HG03354 (cell line): ENCODE measurements around the gene WFS1.
A peak's percentile ranks its signal among the peaks of the same experiment; 100 is the strongest.

Experiments
- ATAC-seq: cut with Tn5 transposase; IDR thresholded peaks from one replicate; pipeline ENCODE4 v1.9.1; 2021; ENCODE audit warnings: mild to moderate bottlenecking; ENCODE audit not compliant: unreplicated experiment, poor library complexity, severe bottlenecking

WFS1 gene

DNA sequence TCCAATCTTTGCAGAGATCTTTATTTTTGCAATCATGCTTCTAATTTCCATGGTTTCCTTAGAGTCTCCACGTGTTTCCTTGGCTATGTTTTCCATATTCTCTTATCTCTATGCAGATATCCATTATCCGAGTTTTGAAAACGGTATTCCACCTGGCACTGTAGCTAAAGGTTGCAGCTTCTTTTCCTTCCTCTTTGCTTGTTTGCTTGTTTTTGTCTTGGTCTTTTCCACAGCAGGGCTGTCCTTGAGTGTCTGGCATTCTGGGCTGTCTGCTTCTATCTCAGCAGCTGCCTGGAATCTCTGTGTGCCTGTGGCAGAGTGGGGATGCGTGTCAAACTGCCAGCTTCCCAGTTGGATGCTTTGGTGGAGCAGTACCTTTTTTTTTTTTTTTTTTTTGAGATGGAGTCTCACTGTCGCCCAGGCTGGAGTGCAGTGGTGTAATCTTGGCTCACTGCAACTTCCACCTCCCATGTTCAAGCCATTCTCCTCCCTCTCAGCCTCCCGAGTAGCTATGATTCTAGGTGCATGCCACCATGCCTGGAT lies 46.9 kb downstream of the WFS1 start:
- ATAC-seq = no peak

DNA sequence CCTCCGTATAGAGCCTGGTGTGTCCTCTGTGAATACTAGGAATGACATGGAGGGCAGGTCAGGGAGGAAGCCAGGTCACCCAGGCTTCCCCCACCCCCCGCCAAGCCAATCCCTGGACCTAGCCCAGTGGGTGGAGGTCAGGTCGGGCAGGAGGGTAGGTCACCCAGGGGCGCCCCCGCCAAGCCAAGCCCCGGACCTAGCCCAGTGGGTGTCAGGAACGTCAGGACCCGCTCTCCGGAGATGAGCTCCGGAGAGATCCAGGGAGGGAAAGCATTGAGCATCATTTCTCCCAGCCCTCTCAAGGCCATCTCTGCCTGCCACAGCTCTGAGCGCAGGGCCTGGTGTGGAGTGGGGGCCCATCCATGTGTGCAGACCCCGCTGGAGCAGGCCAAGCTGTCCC lies 48.6 kb downstream of the WFS1 start:
- no peak for ATAC-seq

DNA sequence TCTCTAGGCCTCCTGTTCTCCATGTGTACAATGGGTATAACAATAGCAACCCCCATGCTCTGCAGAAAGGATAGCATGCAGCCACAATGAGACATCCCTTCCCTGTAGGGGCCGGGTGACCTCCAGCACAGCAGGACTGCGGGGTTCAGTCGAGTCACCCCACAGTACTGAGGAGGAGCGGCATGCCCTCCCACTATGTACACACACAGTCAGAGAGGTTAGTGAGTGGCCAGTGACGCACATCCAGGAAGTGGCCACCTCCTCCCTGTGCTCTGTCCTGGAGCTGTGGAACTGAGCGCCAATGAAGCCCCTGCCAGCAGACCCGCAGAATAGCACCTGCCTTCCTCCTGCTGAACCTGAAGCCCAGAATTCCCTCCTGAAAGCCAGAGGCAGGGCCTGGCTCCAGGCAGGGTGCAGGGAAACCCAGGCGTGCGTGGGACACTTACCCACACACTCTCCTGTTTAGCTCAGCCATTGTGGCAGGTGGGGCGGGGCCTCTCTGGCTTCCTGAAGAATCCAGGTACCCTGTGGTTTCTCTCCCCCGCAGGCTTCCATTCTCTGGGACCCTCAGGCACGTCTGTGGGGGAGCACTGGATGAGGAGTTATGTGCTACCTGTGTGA lies 50.0 kb downstream of the WFS1 start:
- ATAC-seq = no peak

DNA sequence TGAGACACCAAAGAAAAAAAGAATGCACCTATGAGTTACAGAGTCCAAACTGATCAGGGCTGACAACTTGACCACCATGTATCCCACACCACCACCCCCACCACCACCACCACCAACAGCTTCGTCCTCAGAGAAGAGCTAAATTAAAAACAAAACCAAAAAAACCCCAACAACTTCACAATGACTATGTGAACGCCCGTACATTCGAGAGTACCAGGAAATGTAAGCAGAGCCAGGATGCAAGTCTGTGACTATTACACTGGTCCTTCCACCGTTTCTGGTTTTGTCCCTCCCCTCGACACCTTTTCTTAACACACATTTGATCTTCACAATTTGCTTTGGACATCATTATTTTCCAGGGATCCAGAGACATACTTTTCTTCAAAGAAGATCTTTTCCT lies 51.0 kb downstream of the WFS1 start:
- no peak for ATAC-seq

DNA sequence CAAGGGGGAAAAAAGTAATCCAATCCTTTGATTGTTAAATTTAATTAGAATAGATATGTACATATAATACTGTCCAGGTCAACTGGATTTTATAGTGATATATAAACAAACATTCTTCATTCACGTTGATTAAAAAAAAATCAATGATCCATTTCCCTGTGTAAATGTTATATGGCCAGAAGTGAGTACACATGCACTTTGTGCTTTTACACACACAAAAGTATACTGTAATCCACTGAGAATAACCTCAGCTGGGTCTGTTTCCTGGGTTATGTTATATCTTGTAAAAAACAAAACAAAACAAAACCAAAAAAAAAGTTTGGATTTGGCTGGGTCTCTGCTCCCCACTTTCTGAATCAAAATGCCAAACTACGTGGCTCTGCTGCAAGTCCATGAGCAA lies 51.7 kb downstream of the WFS1 start:
- no peak for ATAC-seq

DNA sequence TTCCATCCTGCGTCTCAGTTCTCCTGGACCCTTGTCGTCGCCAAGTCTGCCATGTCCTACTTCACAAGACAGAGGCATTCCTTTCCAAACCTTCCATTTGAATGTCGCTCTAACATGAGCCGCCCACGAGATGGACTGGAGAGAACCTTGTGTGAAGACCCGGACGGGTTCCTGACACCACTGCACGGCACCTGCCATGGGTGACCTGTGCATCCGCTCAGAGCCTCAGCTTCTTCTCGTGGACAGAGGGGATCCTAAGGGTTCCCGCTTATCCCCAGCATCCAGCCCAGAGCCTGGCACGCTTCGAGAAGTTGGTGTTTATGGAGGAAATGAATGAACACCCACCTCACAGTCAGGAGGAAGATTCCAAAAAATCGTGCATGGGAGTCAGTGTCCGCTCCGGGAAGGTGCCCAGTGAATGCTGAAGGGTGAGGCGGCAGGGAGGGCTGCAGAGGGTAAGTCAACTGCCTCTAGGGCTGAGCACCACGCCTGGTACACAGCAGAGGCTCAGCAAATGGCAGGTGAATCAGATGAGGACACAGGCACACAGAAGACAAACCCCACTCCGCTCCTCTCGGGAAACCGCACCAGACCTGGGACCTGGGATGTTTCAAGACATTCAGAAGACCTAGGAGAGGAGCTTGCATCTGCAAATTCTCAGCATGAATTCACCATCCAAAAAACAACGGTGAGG lies 52.6 kb downstream of the WFS1 start:
- no peak for ATAC-seq

DNA sequence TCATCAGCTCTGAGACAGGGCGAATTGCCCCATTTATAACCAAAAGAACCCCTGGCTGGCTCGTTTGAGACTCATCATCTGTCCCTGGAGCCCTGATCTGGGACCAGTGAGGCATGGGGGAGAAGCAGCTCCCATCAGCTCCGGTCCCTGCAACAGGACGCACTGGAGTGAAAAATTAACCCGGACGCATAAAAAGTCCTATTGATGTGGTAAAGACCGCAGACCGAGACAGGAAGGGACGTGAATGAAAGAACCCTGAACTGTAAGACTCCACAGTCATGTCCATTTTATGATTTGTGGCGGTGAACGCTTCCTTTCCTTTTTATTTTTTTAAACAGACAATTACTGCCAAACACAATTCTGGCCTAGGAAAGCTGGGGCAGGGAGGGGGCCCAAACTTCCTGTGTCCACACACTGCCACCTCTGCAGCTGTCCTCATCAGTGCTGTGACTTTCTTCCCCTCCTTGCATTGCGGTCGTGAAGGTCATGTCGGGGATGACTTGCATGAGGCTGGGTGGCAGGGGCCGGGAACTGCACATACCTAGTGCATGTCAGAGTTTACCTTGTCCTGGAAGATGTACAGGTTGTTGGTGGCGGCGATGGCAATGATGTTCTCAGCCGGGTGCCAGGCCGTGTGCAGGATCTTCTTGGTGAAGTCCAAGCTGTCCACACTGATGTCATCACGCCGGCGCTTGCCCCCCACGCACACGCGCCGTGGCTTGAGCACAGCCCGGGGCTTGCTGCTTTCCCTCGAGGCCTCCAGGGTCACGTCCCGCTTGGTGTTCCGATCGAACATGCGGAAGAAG lies 53.3 kb downstream of the WFS1 start:
- peak; percentile 57 for ATAC-seq

- no peak for ATAC-seq
Observed at GRCh38 chr4:6324461-6324998, 54.9 kb downstream of the WFS1 start.

DNA sequence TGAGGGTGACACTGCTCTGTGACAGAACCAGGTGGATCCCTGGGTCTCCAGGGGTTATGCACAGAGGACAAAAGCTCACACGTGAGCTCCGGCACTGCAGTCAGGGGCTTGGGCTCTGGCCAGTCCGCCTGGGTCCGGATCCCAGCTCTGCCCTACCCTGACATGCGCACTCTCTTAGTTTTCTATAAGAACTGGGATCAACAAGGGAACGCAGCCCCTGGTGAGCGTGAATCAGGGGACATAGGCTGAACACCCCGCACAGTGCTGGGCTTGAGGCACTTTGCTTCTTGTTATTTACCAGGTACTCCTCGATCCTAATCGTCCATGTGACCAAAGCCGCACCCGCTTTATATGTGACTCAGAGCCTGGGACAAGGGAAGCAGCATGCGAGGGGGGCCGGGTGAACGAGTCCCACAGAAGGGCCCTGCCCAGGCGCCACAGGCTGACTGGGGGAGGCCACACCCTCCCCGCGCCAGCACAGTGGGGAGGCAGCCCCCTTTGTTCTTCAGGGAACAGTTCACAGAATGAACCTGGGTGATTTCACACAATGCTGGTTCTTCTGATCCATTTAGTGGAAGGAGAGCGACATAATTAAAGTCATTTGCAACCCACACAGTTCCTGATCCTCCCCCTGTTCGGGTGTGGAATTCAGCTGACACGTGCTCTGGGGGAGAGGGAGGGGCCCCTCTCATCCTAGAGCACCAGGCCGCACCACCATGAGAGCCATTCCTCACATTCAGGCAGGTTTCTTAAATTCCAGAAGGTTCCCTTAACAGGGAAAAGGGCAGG lies 55.5 kb downstream of the WFS1 start:
- no peak for ATAC-seq

GRCh38 chr4:6325788-6326290 lies 56.2 kb downstream of the WFS1 start:
- no peak for ATAC-seq

DNA sequence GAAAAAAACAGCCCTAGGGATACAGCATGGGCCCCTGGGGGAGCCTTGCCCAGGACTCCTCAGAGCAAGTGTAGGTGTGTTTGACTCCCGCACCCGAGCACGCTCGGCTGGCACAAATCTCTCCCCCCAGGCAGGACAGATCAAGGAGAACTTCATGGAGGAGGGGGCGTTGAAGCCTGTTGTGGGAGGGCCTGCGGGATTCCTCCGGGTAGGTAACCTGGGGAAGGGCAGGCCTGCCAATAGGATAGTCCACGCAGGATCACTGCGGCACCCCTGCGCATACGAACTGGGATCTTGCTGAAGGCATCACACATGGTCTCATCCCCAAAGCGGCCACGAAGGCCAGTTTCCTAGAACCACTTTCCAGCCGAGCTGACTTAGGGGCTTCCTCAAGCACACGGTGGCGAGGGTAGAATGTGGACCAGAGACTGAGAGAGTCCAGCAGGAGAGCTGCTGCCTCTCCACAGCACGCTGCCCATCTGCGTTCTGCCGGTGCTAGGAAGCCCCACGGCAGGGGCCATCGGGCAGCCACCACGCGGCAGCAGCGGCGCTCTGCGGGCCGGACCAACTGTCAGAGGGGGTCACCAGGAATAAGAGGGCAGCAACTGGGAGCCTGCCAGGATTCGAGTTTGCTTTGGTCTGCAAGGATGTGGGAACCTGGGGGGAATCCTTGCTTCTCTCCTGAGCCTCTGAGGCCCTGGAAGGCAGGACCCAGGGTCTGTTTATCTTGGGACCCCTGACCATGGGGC lies 56.8 kb downstream of the WFS1 start:
- no peak for ATAC-seq

DNA sequence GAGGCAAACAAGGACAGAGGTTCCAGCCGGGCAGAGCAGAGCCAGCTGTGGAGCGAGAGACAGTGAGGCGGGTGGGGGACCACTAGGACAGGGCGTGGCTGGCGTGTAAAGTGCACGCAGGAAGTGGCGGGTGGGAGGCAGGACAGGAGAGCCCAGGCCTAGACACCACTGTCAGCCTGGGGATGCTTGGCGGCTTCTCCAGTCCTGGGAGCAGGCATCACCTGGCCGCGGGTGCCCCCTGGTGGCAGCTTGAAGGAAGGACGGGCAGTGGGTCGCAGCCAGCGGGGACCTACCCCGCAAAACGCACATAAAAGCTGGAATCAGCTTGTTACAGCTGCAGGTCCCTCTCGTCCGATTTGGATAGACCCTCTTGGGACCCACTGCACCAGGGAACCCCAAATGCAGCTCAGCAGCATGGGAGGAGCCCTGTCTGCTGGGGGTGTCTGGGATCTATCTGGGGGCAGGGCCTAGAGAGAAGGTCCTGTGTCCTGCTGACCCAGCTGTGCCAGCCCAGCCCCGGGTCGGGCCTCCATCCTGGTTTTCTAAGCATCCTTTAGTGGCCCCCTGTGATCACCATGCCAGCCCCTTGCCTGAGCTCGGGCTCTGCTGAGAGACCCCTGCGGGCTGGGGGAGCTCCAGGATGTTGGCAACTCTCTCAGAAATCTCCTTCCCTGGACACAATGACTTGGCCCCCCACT lies 57.7 kb downstream of the WFS1 start:
- ATAC-seq = peak; percentile 65

GRCh38 chr4:6328526-6328925 lies 58.9 kb downstream of the WFS1 start:
- ATAC-seq = no peak

DNA sequence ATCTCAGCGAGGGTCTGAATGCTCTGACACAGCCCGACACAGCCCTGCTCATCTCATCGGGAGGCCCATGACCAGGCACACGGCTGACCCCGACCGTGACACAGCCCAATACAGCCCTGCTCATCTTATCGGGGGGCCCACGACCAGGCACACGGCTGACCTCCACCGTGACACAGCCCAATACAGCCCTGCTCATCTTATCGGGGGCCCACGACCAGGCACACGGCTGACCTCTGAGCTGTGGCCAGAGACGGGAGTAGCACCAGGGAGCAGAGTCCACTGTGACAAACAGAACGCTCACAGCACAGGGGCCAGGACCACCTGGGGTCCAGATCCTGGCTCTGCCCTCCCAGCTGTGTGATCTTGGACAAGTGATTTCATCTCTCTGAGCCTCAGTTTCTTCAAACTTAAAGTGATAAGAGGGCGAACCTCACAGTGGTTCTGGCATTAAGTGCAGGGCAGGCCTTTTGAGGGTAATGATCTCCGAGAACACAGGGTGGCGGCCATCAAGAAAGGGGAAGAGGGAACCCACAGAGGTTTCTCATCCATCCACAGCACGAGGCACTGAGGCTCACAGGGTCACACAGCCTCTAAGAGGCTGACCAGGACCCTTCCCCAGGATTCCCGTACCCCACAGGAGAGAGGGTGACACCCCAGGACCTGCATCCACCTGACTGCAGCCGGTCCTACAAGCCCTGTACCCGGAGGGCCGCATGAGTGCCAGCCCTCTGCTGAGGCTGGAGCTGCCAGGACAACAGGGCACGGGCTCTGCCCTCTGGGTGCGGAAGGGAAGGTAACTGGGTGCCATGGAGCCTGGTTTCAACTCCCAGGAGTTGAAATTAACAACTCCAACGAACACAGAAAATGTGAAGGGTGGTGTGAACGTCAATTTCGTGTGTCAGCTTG lies 60.1 kb downstream of the WFS1 start:
- ATAC-seq = no peak

DNA sequence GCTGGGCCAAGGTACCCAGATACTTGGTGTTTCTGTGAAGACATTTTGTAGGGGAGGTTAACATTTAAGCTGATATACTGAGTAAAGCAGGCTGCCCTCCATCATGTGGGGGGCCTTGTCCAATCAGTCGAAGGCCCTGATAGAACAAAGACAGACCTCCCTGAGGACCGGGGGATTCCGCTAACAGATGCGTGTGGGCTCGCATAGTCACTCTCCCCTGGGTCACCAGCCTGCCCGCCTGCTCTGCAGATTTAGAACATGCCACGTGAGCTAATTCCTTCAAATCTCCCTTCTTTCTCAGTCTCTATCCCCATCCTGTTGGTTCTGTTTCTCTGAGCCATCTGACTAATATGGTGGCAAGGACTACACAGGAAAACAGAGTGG lies 60.7 kb downstream of the WFS1 start:
- ATAC-seq = no peak

GRCh38 chr4:6331018-6331417 lies 61.4 kb downstream of the WFS1 start:
- no peak for ATAC-seq

- no peak for ATAC-seq
Observed at GRCh38 chr4:6331468-6331867, 61.8 kb downstream of the WFS1 start.
